Stimulated activated CD8-positive, alpha-beta memory T cell treated with anti-CD3 and anti-CD28 coated beads, Interleukin-4, amount 100 ng/mL, for 24 hours (primary cell): ENCODE measurements around the gene FECH.
"Not testable (repeated sequence)": the region's sequence is repeated elsewhere in the genome, so short reads cannot be mapped to it uniquely, and the experiment has no call there.

Experiments
- DNase-seq: peaks from one replicate; pipeline ENCODE4 v3.0.0-alpha.2; 2020; ENCODE audit warnings: low read depth

FECH gene

GRCh38 chr18:57586251-57587049 lies at the start of gene FECH:
Gene FECH, minus strand, starts transcription at chr18:57586702. Its CDS starts 82 bp downstream, at chr18:57586620.
- DNase-seq, result peak; percentile 59

DNA sequence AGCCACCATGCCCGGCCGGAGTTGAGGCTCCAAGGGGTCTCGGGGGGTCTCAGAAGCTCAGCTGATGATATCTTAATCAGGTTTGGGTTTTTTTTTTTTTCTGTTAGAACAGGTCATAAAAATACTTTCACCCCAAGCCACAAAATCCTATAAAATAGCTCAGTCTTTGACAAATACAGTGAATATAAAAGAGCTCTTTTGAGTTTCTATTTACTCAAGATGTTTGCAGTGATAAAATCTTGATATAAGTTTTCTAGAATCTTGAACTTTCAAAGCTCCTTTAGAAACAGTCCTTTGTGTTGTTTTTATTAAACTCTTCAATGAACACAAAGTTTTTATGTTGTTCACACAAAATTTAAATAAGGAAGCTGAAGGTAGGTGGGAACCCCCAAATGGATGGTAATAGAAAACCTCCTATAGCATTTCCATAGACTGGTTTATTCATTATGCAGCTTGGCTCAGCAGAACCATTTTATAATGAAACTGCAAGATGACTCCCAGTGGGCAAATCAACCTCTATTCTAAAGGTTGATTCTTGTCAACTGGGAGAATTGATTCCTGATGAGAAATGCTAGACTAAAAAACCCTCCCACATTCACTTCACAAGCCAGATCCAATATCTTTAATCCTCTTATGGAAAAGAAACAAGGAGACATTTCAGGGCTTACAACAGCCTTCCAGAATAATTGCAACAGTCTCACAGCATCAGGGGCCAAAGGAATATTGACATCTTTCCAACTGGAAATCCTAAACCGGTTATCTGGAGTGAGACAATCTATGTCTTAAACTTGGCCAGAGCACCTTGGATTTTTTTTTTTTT lies 48.7 kb upstream of the FECH start:
- no peak for DNase-seq

DNA sequence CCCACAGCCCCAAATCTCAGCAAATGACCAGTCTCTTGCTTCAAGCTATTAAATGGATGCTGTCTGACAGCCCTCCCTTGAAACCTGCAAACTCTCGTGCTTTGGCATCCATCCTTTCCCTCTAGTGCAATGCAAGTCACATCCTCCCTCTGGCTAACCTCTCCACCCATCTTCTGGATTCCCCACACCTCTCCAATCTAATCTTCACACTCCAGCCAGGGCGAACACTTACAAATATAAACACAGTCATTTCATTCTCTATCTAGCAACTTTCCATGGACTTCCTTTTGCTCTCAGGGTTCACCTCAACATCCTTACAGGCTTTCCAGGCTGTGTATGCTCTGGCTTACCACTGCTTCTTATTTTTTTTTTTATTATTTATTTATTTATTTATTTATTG lies 45.2 kb upstream of the FECH start:
- no peak for DNase-seq

GRCh38 chr18:57630754-57631595 lies 44.5 kb upstream of the FECH start:
- DNase-seq, result no peak

- DNase-seq, result peak; percentile 92
Observed at GRCh38 chr18:57630002-57630753, 43.7 kb upstream of the FECH start.

DNA sequence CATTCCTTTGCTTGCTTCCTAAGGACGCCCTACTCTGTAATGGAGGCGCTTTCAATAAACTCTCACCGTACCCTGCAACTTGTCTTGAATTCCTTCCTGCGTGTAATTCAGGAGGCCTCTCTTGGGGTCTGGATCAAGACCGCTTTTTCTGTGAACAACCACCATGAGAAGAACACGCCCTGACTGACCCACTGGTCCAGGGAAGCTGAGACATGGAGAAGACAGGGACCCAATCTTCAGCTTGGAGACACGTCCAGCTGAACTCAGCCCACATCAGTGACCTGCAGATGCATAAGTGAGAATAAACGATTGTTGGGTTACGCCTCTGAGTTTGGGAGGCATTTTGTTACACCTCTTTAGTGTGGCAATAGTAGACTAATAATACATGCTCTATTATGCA lies 42.9 kb upstream of the FECH start:
- DNase-seq, result no peak

DNA sequence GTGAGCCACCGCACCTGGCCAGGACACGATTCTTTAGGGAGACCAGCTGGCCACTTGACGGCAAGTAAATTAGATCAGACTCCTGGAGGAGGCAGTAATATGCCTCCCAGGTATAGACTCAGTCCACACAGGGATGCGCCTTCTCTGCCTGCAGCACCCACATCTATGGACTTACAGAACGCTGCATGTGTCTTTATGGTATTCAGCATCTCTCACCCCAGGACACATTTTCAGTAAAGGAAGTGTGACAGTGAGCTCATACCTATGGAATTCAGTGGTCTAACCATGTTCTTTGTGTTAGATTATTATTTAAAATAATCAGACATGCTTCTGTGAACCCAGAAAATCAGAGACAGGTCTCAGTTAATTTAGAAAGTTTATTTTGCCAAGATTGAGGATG lies 41.0 kb upstream of the FECH start:
- DNase-seq, result no peak

DNA sequence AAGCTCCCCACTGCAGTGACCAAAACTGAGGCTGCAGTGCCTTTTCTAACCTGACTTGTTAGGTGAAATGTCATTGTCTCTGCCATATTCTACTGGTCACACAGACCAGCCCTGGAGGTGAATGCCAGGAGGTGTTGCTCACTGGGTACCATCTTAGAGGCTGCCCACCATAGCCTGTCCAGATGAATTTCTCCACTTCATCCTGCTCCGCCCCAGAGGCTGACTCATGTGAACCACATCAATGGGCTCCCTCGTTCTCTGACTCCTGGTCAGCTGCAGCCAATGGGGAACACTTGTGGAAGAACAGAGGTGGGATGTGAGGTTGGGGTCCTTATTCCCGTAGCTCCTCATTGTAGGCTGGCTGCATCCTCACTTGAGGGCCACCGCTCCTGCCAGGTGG lies 38.5 kb upstream of the FECH start:
- no peak for DNase-seq

- no peak for DNase-seq
Observed at GRCh38 chr18:57621246-57621604, 34.7 kb upstream of the FECH start.

DNA sequence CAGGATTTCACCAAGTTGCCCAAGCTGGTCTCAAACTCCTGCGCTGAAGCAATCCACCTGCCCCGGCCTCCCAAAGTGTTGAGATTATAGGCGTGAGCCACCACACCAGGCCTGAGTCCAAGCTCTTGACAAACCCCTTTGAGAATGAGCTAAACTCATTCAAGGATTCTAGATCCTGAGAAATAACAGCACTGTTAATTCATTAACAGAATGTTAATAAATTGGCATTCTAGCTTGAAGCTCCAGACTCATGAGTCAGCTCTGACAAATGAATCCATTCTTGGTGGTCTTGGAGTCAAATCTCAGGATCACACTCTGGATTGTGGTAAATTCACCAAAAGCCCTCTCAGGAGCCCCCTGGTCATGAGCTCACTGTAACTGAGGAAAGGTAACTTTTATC lies 33.4 kb upstream of the FECH start:
- DNase-seq, result no peak

DNA sequence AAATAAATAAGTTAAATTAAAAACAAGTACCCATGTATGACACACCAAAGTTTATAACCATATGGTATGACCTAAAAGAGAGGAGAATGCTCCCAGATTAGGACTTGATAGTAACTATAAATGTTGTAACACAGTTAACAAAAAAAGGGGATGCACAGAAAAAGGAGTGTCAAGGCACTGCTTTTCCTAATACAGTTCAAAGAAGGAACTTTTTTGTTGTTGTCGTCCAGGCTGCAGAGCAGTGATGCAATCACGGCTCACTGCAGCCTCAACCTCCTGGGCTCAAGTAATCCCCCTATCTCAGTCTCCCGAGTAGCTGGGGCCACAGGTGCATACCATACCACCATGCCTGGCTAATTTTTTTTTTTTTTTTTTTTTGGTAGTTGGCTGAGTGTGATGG lies 32.4 kb upstream of the FECH start:
- DNase-seq, result no peak

GRCh38 chr18:57603871-57604270 lies 17.4 kb upstream of the FECH start:
- DNase-seq, result no peak

- DNase-seq, result no peak
Observed at GRCh38 chr18:57595347-57595746, 8.8 kb upstream of the FECH start.

DNA sequence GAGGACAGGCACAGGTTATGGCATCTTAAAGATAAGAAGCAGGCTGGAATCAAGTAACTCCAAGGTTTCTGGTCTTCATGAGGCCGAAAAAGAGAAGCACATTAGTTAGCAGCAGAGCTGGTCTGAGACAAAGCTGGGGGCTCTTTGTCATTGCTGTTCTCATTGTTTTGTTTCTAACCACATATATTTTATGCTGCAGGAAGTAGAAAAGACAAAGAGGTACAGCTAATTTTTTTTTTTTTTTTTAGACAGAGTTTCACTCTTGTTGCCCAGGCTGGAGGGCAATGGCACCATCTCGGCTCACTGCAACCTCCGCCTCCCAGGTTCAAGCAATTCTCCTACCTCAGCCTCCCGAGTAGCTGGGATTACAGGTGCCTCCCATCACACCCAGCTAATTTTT lies 6.2 kb upstream of the FECH start:
- DNase-seq, result not testable (repeated sequence)

DNA sequence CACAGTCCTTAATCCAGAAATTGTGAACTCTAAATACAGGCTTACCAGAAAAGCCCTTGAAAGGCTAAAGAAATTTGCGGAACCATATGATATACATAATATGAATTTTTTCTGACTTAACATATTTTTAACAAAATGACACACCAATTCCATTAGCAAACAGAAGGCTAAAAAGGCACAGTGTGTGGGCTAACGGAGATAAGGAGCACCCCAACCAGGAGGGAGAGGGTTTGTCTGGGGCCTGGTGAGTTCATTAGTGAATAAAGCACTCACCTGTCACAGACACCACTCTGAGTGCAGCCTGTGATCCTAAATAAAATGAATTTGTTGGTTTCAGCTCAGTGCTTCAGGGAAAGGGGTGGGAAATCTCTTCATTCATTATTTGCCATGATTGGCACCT lies 2.7 kb upstream of the FECH start:
- DNase-seq, result no peak

- DNase-seq, result no peak
Observed at GRCh38 chr18:57587098-57587661, 678 bp upstream of the FECH start.

GRCh38 chr18:57585855-57586250 lies 649 bp downstream of the FECH start:
- no peak for DNase-seq

DNA sequence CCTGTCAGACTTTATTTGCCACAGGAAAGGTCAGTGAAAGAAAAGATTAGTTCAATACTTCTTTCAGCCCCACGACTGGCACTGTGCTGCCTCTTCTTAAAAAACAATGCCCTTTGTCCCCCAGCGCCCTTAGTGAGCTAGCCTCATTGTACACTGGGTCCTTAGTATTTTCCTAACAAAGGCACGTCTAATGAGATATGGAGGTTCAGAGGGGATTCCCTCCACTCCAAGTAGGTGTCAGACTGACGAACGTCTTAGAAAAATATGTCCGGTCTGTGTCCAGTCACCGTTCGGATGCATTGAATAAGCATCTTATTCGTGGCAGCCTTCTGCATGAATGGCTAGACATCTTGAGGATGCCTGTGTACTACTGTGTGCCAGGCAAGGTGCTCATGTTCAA lies 1.1 kb downstream of the FECH start:
- no peak for DNase-seq

DNA sequence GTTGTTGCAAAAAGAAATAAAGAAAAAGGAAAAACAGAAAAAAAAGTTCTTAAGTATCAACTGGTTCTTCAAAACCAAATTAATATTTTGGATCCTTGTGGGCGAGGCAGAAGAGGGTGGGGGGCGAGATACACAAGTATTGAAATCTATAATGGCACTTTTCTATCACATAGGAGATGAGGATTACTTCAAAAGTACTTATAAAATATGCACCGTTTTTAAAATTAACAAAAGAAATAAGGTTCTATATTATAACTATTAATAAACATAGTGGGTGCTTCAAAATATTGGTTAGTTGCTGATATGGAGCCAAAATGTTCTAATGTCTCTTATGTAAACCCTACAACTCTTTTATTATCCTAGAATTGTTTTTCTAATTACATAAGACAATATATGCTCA lies 2.1 kb downstream of the FECH start:
- no peak for DNase-seq

GRCh38 chr18:57583297-57583835 lies 3.1 kb downstream of the FECH start:
- DNase-seq, result no peak

DNA sequence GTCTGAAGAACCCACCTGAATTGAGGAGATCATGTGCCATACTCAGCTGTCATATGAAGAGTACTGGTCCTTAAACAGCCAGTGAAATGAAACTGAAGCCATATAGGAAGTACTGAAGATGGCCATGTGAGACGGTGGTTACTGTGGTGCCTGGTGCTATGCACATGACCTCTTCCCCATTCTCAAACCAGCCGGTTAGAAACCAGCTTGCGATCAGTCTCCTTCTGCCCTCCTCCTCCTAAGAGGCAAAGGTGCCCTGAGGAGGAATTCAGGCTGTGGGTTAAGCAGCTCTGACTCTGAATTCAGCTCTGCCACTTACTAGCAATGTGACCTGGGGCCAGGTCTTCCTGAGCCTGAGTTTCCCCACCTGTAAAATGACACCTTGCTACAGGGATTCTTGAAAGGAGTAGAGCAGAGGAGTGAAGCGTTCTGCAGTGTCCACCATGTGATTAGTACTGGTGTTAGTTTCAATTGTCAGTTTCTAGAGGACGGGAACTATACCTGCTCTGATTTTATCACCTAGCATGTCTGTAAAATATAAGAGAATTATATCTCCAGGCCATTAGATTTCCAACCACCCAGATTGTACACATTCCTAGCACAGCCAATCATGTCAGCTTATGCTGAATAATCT lies 5.1 kb downstream of the FECH start:
- no peak for DNase-seq
